Hematopoietic multipotent progenitor cell treated with erythropoietin and hydrocortisone succinate and interleukin-3 and kit ligand, for 15 days (in vitro differentiated cells): Measurements from ENCODE around the gene VSTM2B.

Experiments
- DNase-seq: peaks from one replicate; pipeline ENCODE4 v3.0.0-alpha.2; 2015; ENCODE audit warnings: low spot score

VSTM2B gene

GRCh38 chr19:29495901-29496441 lies 29.8 kb upstream of the VSTM2B start:
- no peak for DNase-seq

GRCh38 chr19:29497241-29497640 lies 28.6 kb upstream of the VSTM2B start:
- no peak for DNase-seq

- DNase-seq, result no peak
Observed at GRCh38 chr19:29497686-29498436, 27.9 kb upstream of the VSTM2B start.

GRCh38 chr19:29499261-29499920 lies 26.4 kb upstream of the VSTM2B start:
- DNase-seq, result no peak

- DNase-seq, result no peak
Observed at GRCh38 chr19:29499921-29500590, 25.7 kb upstream of the VSTM2B start.

GRCh38 chr19:29501816-29502580 lies 23.8 kb upstream of the VSTM2B start:
- DNase-seq, result no peak

GRCh38 chr19:29502581-29502850 lies 23.3 kb upstream of the VSTM2B start:
- no peak for DNase-seq

- DNase-seq, result no peak
Observed at GRCh38 chr19:29503140-29503758, 22.5 kb upstream of the VSTM2B start.

GRCh38 chr19:29503785-29504184 lies 22.0 kb upstream of the VSTM2B start:
- no peak for DNase-seq

GRCh38 chr19:29504454-29504853 lies 21.3 kb upstream of the VSTM2B start:
- DNase-seq, result no peak

GRCh38 chr19:29505097-29505824 lies 20.5 kb upstream of the VSTM2B start:
- DNase-seq, result no peak

GRCh38 chr19:29506619-29506911 lies 19.2 kb upstream of the VSTM2B start:
- no peak for DNase-seq

- no peak for DNase-seq
Observed at GRCh38 chr19:29507081-29507860, 18.5 kb upstream of the VSTM2B start.

GRCh38 chr19:29508181-29508580 lies 17.6 kb upstream of the VSTM2B start:
- no peak for DNase-seq

GRCh38 chr19:29509456-29509855 lies 16.3 kb upstream of the VSTM2B start:
- DNase-seq, result no peak

- no peak for DNase-seq
Observed at GRCh38 chr19:29510701-29511265, 15.0 kb upstream of the VSTM2B start.

GRCh38 chr19:29511768-29512167 lies 14.0 kb upstream of the VSTM2B start:
- DNase-seq, result no peak

- no peak for DNase-seq
Observed at GRCh38 chr19:29512748-29513147, 13.0 kb upstream of the VSTM2B start.

GRCh38 chr19:29514525-29515232 lies 11.1 kb upstream of the VSTM2B start:
- no peak for DNase-seq

- no peak for DNase-seq
Observed at GRCh38 chr19:29515233-29515619, 10.6 kb upstream of the VSTM2B start.
